Hepatocyte (in vitro differentiated cells): Measurements from ENCODE around the gene TNS4.

Experiments used
- EZH2 ChIP-seq: fragments of 200-600 bp; sonication (generic); IDR thresholded peaks from 2 replicates; pipeline ENCODE4 v1.6.1; 2016; ENCODE audit warnings: antibody characterized with exemption, mild to moderate bottlenecking, borderline replicate concordance
- EZH2phosphoT487 ChIP-seq: fragments of 200-600 bp; sonication (generic); IDR thresholded peaks from one replicate; pipeline ENCODE4 v1.6.1; 2018; ENCODE audit warnings: antibody characterized with exemption, mild to moderate bottlenecking, low read depth, moderate library complexity; ENCODE audit not compliant: unreplicated experiment, severe bottlenecking
- TF ChIP-seq, protein P1 (sequence below): fragments of 200-600 bp; sonication (generic); IDR thresholded peaks from 2 replicates; pipeline ENCODE4 v1.5.1; 2016; ENCODE audit warnings: antibody characterized with exemption, mild to moderate bottlenecking; ENCODE audit not compliant: poor library complexity

DNA sequence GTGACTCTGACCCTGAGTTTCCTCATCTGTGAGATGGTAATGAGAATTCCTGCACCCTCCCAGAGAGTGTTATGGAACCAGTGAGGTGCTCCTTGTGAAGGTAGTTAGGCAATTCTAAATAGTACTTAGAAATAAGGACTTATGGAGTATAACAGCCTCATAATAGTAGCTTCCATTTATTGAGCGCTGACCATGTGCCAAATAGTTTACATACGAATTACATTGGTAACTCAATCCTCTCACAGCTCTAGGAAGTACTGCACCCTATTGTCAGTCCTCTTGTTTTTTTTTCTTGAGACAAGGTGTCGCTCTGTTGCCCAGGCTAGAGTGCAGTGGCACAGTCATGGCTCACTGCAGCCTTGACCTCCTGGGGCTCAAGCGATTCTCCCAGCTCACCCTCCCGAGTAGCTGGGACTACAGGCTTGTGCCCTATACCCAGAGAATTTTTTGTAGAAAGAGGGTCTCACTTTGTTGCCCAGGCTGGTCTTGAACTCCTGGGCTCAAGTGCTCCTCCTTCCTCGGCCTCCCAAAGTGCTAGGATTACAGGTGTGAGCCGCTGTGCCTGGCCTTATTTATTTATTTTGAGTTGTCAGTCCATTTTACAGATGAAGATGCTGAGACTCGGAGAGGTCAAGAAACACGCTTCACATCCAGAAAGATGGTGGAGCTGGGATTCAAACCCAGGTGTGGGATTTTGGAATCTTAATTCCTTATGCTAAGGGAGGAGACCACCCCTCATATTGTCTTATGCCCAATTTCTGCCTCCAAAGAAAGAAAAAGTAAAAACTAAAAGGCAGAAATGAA, 2.9 kb downstream of the TNS4 start:
- TF ChIP-seq, protein P1, sequence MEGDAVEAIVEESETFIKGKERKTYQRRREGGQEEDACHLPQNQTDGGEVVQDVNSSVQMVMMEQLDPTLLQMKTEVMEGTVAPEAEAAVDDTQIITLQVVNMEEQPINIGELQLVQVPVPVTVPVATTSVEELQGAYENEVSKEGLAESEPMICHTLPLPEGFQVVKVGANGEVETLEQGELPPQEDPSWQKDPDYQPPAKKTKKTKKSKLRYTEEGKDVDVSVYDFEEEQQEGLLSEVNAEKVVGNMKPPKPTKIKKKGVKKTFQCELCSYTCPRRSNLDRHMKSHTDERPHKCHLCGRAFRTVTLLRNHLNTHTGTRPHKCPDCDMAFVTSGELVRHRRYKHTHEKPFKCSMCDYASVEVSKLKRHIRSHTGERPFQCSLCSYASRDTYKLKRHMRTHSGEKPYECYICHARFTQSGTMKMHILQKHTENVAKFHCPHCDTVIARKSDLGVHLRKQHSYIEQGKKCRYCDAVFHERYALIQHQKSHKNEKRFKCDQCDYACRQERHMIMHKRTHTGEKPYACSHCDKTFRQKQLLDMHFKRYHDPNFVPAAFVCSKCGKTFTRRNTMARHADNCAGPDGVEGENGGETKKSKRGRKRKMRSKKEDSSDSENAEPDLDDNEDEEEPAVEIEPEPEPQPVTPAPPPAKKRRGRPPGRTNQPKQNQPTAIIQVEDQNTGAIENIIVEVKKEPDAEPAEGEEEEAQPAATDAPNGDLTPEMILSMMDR, result no peak
- TF ChIP-seq EZH2 (no peak), EZH2phosphoT487 (no peak)
